Upper lobe of right lung (tissue), 1 donor: ENCODE results near the gene CAPN10. TPM values are rescaled to one million over a fixed set of nuclear protein-coding genes. Genes with fewer than 3 reads are reported as not detected.

Experiments used
- ATAC-seq: fragments of 200-7000 bp; cut with Tn5 transposase; one replicate; pipeline ENCODE4 v1.9.1; 2020; ENCODE audit warnings: mild to moderate bottlenecking, moderate library complexity
- DNase-seq: peaks from one replicate; pipeline ENCODE4 v3.0.0-alpha.2; 2020
- H3K27ac ChIP-seq: fragments of 200-600 bp; one replicate; pipeline ENCODE4 v1.8.0; 2022
- H3K27me3 ChIP-seq: fragments of 200-600 bp; one replicate; pipeline ENCODE4 v1.8.0; 2022; ENCODE audit warnings: mild to moderate bottlenecking
- H3K36me3 ChIP-seq: fragments of 200-600 bp; one replicate; pipeline ENCODE4 v1.8.0; 2022
- H3K4me1 ChIP-seq: fragments of 200-600 bp; one replicate; pipeline ENCODE4 v1.8.0; 2022
- H3K4me3 ChIP-seq: fragments of 200-600 bp; one replicate; pipeline ENCODE4 v1.8.0; 2022; ENCODE audit warnings: mild to moderate bottlenecking
- H3K9me3 ChIP-seq: fragments of 200-600 bp; one replicate; pipeline ENCODE4 v1.8.0; 2022
- intact Hi-C: fragments of 100-400 bp; cut with DNase I; formaldehyde crosslinking; loops from one replicate; pipeline ENCODE4 v1.11.0; 2022
- total RNA-seq: library from RNA; stranded (reverse); fragmentation: NEBNext Ultra II Directional; extraction: Animal tissue kit (Norgen Biotek cat#: 25700); gene quantifications from one replicate; pipeline ENCODE4 v1.2.1, GENCODE V29; 2021
- TF ChIP-seq, protein P1 (sequence below): fragments of 200-600 bp; IDR thresholded peaks from one replicate; pipeline ENCODE4 v1.8.0; 2022; ENCODE audit warnings: antibody characterized with exemption
- donor health status: DM: no; HTN: yes; CAD: no; lungs with severe emphysema.

Gene CAPN10
- total RNA-seq, 1 donor from 2014 or later = 31.8 TPM

DNA sequence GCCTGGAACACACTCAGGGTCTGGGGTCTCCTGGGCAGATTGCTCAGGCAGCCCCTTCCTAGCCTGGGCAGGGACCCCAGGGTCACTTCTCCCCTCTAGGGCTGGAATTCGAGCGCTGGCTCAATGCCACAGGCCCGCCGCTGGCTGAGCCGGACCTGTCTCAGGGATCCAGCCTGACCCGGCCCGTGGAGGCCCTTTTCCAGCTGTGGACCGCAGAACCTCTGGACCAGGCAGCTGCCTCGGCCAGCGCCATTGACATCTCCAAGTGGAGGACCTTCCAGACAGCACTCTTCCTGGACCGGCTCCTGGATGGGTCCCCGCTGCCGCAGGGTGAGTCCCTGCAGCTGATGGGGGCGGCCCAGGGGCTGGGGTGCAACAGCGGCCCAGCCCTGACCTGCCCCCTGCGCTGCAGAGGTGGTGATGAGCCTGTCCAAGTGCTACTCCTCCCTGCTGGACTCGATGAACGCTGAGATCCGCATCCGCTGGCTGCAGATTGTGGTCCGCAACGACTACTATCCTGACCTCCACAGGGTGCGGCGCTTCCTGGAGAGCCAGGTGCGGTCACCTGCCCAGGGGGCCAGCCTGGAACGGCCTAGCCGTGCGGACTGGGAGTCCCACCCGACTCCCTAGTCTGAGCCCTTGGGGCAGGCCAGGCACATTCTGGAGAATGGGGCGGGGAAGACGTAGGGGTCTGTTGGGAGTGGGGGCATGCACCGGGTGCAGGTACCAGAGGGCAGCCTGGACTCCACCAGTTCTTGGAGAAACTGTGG is 9.9 kb upstream of the CAPN10 start:
- peaks cover 56% of the 10 kb centered on the region for H3K36me3 ChIP-seq
- no peaks in the 10 kb centered on the region for H3K9me3 ChIP-seq
- H3K4me1 ChIP-seq = peaks cover 24% of the 10 kb centered on the region
- ATAC-seq (no peak), DNase-seq (no peak)
- H3K4me3 ChIP-seq = no peak overlapping the region
- intact Hi-C loops = no loop called here
- H3K27me3 ChIP-seq = no peaks in the 10 kb centered on the region
- TF ChIP-seq, protein P1, sequence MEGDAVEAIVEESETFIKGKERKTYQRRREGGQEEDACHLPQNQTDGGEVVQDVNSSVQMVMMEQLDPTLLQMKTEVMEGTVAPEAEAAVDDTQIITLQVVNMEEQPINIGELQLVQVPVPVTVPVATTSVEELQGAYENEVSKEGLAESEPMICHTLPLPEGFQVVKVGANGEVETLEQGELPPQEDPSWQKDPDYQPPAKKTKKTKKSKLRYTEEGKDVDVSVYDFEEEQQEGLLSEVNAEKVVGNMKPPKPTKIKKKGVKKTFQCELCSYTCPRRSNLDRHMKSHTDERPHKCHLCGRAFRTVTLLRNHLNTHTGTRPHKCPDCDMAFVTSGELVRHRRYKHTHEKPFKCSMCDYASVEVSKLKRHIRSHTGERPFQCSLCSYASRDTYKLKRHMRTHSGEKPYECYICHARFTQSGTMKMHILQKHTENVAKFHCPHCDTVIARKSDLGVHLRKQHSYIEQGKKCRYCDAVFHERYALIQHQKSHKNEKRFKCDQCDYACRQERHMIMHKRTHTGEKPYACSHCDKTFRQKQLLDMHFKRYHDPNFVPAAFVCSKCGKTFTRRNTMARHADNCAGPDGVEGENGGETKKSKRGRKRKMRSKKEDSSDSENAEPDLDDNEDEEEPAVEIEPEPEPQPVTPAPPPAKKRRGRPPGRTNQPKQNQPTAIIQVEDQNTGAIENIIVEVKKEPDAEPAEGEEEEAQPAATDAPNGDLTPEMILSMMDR = no peak
- no peak overlapping the region for H3K27ac ChIP-seq

DNA sequence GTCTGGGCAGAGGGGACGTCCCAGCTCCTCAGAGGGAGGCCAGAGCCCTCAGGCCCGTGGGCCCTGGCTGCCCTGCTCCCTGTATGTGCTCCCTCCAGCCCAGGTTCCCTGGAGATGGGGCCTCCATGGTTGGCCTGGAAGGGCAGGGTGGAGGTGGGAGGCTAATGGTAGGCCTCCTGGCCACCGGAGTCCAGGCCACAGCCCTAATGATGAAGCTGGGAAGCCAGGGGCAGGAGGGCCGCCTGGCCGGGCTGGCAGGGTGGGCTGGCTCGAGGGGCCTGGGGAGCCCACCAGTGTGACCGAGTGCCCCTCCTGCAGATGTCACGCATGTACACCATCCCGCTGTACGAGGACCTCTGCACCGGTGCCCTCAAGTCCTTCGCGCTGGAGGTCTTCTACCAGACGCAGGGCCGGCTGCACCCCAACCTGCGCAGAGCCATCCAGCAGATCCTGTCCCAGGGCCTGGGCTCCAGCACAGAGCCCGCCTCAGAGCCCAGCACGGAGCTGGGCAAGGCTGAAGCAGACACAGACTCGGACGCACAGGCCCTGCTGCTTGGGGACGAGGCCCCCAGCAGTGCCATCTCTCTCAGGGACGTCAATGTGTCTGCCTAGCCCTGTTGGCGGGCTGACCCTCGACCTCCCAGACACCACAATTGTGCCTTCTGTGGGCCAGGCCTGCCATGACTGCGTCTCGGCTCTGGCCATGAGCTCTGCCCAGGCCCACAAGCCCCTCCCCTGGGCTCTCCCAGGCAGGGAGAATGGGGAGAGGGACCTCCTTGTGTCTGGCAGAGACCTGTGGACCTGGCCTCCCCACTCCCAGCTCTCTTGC is 9.0 kb upstream of the CAPN10 start:
- H3K4me1 ChIP-seq = peaks cover 24% of the 10 kb centered on the region
- no peaks in the 10 kb centered on the region for H3K9me3 ChIP-seq
- H3K27me3 ChIP-seq = no peaks in the 10 kb centered on the region
- H3K27ac ChIP-seq = no peak overlapping the region
- H3K4me3 ChIP-seq = no peak overlapping the region
- intact Hi-C loops = no loop called here
- TF ChIP-seq, protein P1 = no peak
- ATAC-seq (no peak), DNase-seq (no peak)
- peaks cover 56% of the 10 kb centered on the region for H3K36me3 ChIP-seq

DNA sequence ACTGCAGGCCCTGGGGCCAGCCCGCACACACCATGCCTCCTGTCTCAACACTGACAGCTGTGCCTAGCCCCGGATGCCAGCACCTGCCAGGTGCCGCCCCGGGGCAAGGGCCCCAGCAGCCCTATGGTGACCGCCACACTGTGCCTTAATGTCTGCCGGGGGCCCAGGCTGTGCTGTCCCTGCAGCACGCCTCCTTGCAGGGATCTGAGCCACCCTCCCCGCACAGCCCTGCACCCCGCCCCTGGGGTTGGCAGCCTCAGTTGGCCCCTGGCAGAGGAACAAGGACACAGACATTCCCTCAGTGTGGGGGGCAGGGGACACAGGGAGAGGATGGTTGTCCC is 8.5 kb upstream of the CAPN10 start:
- no peaks in the 10 kb centered on the region for H3K27me3 ChIP-seq
- H3K36me3 ChIP-seq = peaks cover 51% of the 10 kb centered on the region
- ATAC-seq (no peak), DNase-seq (no peak)
- H3K27ac ChIP-seq = no peak overlapping the region
- TF ChIP-seq, protein P1 = no peak
- H3K4me3 ChIP-seq = no peak overlapping the region
- H3K9me3 ChIP-seq = no peaks in the 10 kb centered on the region
- H3K4me1 ChIP-seq = peaks cover 24% of the 10 kb centered on the region
- intact Hi-C loops = no loop called here

DNA sequence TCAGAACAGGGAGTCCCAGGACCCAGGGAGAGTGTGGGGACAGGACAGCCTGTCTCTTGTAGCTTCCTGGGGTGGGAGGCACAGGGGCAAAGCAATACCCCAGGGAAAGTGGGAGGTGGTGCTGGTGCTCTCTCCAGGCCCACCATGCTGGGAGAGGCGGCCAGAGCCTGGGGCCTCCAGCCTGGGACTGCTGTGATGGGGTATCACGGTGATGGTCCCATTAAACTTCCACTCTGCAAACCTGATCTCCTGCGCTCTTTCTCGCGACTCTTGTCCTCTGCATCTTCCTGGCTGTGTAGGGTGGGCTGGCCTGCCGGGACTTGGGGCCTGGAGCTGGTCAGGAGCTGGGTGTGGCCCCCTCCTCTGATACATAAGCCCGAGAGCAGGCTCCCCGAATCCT is 8.0 kb upstream of the CAPN10 start:
- no peaks in the 10 kb centered on the region for H3K9me3 ChIP-seq
- peaks cover 47% of the 10 kb centered on the region for H3K36me3 ChIP-seq
- no peaks in the 10 kb centered on the region for H3K27me3 ChIP-seq
- TF ChIP-seq, protein P1 = no peak
- peaks cover 24% of the 10 kb centered on the region for H3K4me1 ChIP-seq
- DNase-seq (no peak), ATAC-seq (no peak)
- intact Hi-C loops = no loop called here
- peak overlapping the region; percentile 82 for H3K27ac ChIP-seq
- no peak overlapping the region for H3K4me3 ChIP-seq

DNA sequence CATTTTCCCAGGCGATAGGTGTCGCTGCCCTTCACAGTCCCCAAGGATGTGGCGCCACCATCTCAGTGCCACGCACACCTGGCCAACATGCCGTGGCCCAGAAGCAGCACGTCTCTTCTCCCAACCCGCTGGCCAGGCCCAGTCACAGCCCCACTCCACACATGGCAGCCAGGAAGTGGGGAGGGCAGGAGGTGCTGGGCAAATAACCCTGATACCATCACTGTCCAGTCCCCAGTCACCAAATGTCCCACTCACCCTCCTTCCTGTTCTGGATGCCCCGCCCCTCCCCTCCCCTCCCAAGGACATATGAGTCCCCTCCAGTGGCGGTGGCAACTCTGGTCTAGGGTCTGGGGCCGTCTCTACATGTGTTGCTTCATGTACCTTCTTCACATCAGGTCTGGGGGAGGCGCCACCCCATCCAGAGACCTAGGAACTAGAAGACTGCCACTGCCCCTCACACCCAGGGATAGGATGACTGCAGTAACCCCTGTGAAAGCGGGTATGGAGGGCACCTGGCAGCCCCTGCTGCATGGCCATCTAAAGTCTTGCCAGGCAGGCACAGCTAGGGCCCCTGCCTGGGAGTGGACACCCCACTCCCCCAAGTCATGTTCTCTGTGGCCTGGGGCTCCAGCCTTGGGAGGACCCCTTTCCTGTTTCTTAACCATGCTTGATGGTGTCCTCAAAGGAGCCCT is 7.3 kb upstream of the CAPN10 start:
- H3K27me3 ChIP-seq = no peaks in the 10 kb centered on the region
- no peak for ATAC-seq
- peak overlapping the region; percentile 82 for H3K27ac ChIP-seq
- H3K9me3 ChIP-seq = no peaks in the 10 kb centered on the region
- no peak overlapping the region for H3K4me3 ChIP-seq
- TF ChIP-seq, protein P1 = no peak
- no peak for DNase-seq
- peaks cover 40% of the 10 kb centered on the region for H3K36me3 ChIP-seq
- H3K4me1 ChIP-seq = peaks cover 25% of the 10 kb centered on the region
- intact Hi-C loops = no loop called here
